Vagina (tissue), 2 donors: ENCODE measurements around the gene GABRB2.

Experiments
- CTCF ChIP-seq, 3 experiments: fragments of 450-650 bp in 2 of 3; fragments of 200-600 bp in 1 of 3; sonication (generic) in 1 of 3; IDR thresholded peaks; one replicate each; pipeline ENCODE4 v1.5.1; 2017 to 2019; ENCODE audit warnings: antibody characterized with exemption in 3 of 3, mild to moderate bottlenecking in 2 of 3, moderate library complexity in 2 of 3
- POLR2AphosphoS5 ChIP-seq, 2 donors: sonication (generic); formaldehyde crosslinking; IDR thresholded peaks; one replicate each; pipeline ENCODE4 v1.9.0; 2017; ENCODE audit warnings: antibody characterized with exemption in 2 of 2, mild to moderate bottlenecking in 2 of 2, low read depth in 1 of 2; ENCODE audit not compliant: insufficient read depth in 1 of 2

DNA sequence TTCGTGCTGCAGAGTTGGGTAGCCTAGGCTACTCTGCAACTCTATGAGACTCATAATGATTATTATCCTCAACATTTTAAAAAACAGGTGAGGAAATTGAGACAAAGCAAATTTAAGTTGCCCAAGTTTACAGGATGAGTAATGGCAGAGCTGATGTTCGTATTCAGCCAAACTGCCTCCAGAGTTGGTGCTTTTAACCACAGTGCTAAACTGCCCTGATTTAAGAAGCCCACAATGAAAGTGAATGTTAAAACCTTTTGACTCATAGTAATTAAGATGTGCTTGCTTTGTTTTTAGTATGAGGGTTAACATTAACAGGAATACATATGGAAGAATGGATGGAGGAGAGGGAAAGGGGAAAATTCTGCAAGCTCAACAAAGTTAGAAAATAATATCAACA lies 15.9 kb upstream of the GABRB2 start:
- TF ChIP-seq CTCF (IDR thresholded peaks at IDR 0.05) (no peak), POLR2AphosphoS5 (IDR thresholded peaks at IDR 0.05; ENCODE audit: insufficient read depth in 1 of 2, low read depth in 1 of 2) (no peak)
